Measurements from ENCODE around the gene TNFRSF1B. TPM values are rescaled to one million over a fixed set of nuclear protein-coding genes. Genes with fewer than 3 reads are reported as not detected.

TNFRSF1B gene
- polyA plus RNA-seq, 1 donor from 2014 or later, result not detected

GRCh38 chr1:12255913-12256312 lies 89.1 kb downstream of the TNFRSF1B start:
- H3K9me3 ChIP-seq (ENCODE audit: low read length), result no peaks in the 10 kb centered on the region
- no peaks in the 10 kb centered on the region for H4K20me1 ChIP-seq (ENCODE audit: insufficient read depth)
- no peaks in the 10 kb centered on the region for H3K9me2 ChIP-seq (ENCODE audit: insufficient read depth, low read length)
- H3K79me2 ChIP-seq (replicated peaks; ENCODE audit: insufficient read depth, low read length), result no peaks in the 10 kb centered on the region
- no peak overlapping the region for H3K9ac ChIP-seq (ENCODE audit: low read length)
- H3F3A ChIP-seq (ENCODE audit: insufficient read depth, low read length, poor library complexity, severe bottlenecking), result no peaks in the 10 kb centered on the region
- H3K4me3 ChIP-seq (ENCODE audit: low read length), result no peak overlapping the region
- no peak overlapping the region for H3K27ac ChIP-seq (ENCODE audit: low read length)
- no peak for TF ChIP-seq EP300 (conservative IDR thresholded peaks at IDR 0.05; ENCODE audit: poor library complexity, severe bottlenecking)
- no peaks in the 10 kb centered on the region for H3K36me3 ChIP-seq (ENCODE audit: insufficient read depth, low read length)
- H3K27me3 ChIP-seq (ENCODE audit: insufficient read depth, low read depth, low read length), result no peaks in the 10 kb centered on the region
- no peak overlapping the region for H3K4me2 ChIP-seq (ENCODE audit: low read length)
- H2AFZ ChIP-seq (ENCODE audit: low read depth, low read length), result no peak overlapping the region

- Histone ChIP-seq H3K4me2 (ENCODE audit: low read length) (no peak overlapping the region), H3K27ac (ENCODE audit: low read length) (no peak overlapping the region), H3K79me2 (replicated peaks; ENCODE audit: insufficient read depth, low read length) (no peaks in the 10 kb centered on the region), H3K36me3 (ENCODE audit: insufficient read depth, low read length) (peaks cover 6% of the 10 kb centered on the region), H4K20me1 (ENCODE audit: insufficient read depth) (no peaks in the 10 kb centered on the region), H2AFZ (ENCODE audit: low read depth, low read length) (no peak overlapping the region), H3K9ac (ENCODE audit: low read length) (no peak overlapping the region), H3K4me3 (ENCODE audit: low read length) (no peak overlapping the region), H3K9me2 (ENCODE audit: insufficient read depth, low read length) (no peaks in the 10 kb centered on the region), H3F3A (ENCODE audit: insufficient read depth, low read length, poor library complexity, severe bottlenecking) (no peaks in the 10 kb centered on the region), H3K9me3 (ENCODE audit: low read length) (no peaks in the 10 kb centered on the region), H3K27me3 (ENCODE audit: insufficient read depth, low read depth, low read length) (no peaks in the 10 kb centered on the region)
- TF ChIP-seq CTCF (IDR thresholded peaks at IDR 0.05; ENCODE audit: poor library complexity, severe bottlenecking) (no peak), POLR2AphosphoS5 (IDR thresholded peaks at IDR 0.05) (no peak), MXI1 (conservative IDR thresholded peaks at IDR 0.05; ENCODE audit: poor library complexity, severe bottlenecking) (no peak), RAD21 (conservative IDR thresholded peaks at IDR 0.05) (no peak), TAF1 (IDR thresholded peaks at IDR 0.05; ENCODE audit: low read depth) (no peak), EP300 (conservative IDR thresholded peaks at IDR 0.05; ENCODE audit: poor library complexity, severe bottlenecking) (no peak), EZH2 (IDR thresholded peaks at IDR 0.05; ENCODE audit: borderline replicate concordance, insufficient read depth, low read length, poor library complexity, severe bottlenecking) (no peak), SMC3 (conservative IDR thresholded peaks at IDR 0.05; ENCODE audit: poor library complexity) (no peak)
- TF ChIP-seq, protein P1, sequence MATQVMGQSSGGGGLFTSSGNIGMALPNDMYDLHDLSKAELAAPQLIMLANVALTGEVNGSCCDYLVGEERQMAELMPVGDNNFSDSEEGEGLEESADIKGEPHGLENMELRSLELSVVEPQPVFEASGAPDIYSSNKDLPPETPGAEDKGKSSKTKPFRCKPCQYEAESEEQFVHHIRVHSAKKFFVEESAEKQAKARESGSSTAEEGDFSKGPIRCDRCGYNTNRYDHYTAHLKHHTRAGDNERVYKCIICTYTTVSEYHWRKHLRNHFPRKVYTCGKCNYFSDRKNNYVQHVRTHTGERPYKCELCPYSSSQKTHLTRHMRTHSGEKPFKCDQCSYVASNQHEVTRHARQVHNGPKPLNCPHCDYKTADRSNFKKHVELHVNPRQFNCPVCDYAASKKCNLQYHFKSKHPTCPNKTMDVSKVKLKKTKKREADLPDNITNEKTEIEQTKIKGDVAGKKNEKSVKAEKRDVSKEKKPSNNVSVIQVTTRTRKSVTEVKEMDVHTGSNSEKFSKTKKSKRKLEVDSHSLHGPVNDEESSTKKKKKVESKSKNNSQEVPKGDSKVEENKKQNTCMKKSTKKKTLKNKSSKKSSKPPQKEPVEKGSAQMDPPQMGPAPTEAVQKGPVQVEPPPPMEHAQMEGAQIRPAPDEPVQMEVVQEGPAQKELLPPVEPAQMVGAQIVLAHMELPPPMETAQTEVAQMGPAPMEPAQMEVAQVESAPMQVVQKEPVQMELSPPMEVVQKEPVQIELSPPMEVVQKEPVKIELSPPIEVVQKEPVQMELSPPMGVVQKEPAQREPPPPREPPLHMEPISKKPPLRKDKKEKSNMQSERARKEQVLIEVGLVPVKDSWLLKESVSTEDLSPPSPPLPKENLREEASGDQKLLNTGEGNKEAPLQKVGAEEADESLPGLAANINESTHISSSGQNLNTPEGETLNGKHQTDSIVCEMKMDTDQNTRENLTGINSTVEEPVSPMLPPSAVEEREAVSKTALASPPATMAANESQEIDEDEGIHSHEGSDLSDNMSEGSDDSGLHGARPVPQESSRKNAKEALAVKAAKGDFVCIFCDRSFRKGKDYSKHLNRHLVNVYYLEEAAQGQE (IDR thresholded peaks at IDR 0.05; ENCODE audit: borderline replicate concordance), result no peak
Measured at GRCh38 chr1:12258272-12258671, 91.5 kb downstream of the TNFRSF1B start.

Small RNAs within 50 kb of the gene (small RNA-seq; reads per million reads assigned to genes)
- gene MIR4632, result 0 reads per million in 3 experiments
- gene RF00156, result 0 to 0.03 (median 0) reads per million in 3 experiments

Other genes with a start within 250 kb of the TNFRSF1B start
- gene KIAA2013, start 240.6 kb upstream of the TNFRSF1B start, polyA plus RNA-seq, result 24.9 and 34.5 TPM in 2 replicates
- 2.1 and 6.9 TPM in 2 replicates for gene PLOD1, start 232.3 kb upstream of the TNFRSF1B start, polyA plus RNA-seq
- 60.6 and 64.9 TPM in 2 replicates for gene MFN2, start 186.5 kb upstream of the TNFRSF1B start, polyA plus RNA-seq
- 149 and 178 TPM in 2 replicates for gene MIIP, start 147.5 kb upstream of the TNFRSF1B start, polyA plus RNA-seq
- not detected in 2 replicates for gene TNFRSF8, start 103.7 kb upstream of the TNFRSF1B start, polyA plus RNA-seq
- 24.1 and 24.5 TPM in 2 replicates for gene VPS13D, start 63.0 kb downstream of the TNFRSF1B start, polyA plus RNA-seq

Data from neural cell (in vitro differentiated cells).